Chondrocyte (in vitro differentiated cells): Measurements from ENCODE around the gene AKT3. TPM values are rescaled to one million over a fixed set of nuclear protein-coding genes. Genes with fewer than 3 reads are reported as not detected.

Source experiments
- DNase-seq: peaks from one replicate; pipeline ENCODE4 v3.0.0; 2021; ENCODE audit warnings: mixed read lengths, low spot score
- H3K27ac Mint-ChIP-seq: one replicate; pipeline ENCODE4 v1.8.0; 2021; ENCODE audit warnings: mild to moderate bottlenecking, moderate library complexity, mixed read lengths; ENCODE audit not compliant: unreplicated experiment
- H3K27me3 Mint-ChIP-seq: 2 replicates; pipeline ENCODE4 v1.8.0; 2021; ENCODE audit warnings: low read depth, mixed read lengths
- H3K36me3 Mint-ChIP-seq: 2 replicates; pipeline ENCODE4 v1.8.0; 2021; ENCODE audit warnings: low read depth, mixed read lengths
- H3K4me1 Mint-ChIP-seq: 2 replicates; pipeline ENCODE4 v1.8.0; 2021; ENCODE audit warnings: low read depth, mild to moderate bottlenecking, mixed read lengths
- H3K4me3 Mint-ChIP-seq: one replicate; pipeline ENCODE4 v1.8.0; 2021; ENCODE audit warnings: mild to moderate bottlenecking, moderate library complexity, mixed read lengths; ENCODE audit not compliant: unreplicated experiment
- H3K9me3 Mint-ChIP-seq: 2 replicates; pipeline ENCODE4 v1.8.0; 2021; ENCODE audit warnings: low read depth, mixed read lengths
- total RNA-seq: library from RNA; stranded (reverse); gene quantifications from 3 replicates; pipeline ENCODE4 v1.2.1, GENCODE V29; 2021
- TF ChIP-seq, protein P1 (sequence below): fragments of 200-600 bp; sonication (generic); IDR thresholded peaks from 2 replicates; pipeline ENCODE4 v1.5.0; 2021; ENCODE audit warnings: antibody characterized with exemption, mild to moderate bottlenecking, moderate library complexity

The AKT3 gene
- total RNA-seq, 1 donor from 2014 or later, result 111 TPM

DNA sequence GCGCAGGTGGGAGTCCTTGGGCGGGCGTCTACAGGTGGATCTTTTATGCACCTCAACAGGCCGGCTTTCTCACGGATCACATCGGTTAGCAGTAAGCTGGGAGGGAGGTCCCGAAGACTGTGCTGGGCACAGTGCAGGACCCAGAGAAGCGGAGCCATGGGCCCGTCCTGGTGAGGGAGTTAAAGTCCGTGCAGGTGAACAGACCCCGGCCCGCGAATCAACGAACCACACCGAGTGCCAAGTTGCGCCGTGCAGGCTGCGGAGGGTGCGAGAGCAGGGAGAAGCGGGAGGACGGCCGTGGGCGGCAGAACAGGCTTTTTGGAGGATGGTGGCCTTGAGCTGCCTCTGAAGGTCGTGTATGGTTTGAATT lies 360.9 kb downstream of the AKT3 start:
- H3K9me3 Mint-ChIP-seq, result no peaks in the 10 kb centered on the region
- no peak overlapping the region for H3K4me3 Mint-ChIP-seq
- no peak for DNase-seq
- peaks cover 2% of the 10 kb centered on the region for H3K4me1 Mint-ChIP-seq
- no peak overlapping the region for H3K27ac Mint-ChIP-seq
- H3K27me3 Mint-ChIP-seq, result no peaks in the 10 kb centered on the region
- TF ChIP-seq, protein P1, sequence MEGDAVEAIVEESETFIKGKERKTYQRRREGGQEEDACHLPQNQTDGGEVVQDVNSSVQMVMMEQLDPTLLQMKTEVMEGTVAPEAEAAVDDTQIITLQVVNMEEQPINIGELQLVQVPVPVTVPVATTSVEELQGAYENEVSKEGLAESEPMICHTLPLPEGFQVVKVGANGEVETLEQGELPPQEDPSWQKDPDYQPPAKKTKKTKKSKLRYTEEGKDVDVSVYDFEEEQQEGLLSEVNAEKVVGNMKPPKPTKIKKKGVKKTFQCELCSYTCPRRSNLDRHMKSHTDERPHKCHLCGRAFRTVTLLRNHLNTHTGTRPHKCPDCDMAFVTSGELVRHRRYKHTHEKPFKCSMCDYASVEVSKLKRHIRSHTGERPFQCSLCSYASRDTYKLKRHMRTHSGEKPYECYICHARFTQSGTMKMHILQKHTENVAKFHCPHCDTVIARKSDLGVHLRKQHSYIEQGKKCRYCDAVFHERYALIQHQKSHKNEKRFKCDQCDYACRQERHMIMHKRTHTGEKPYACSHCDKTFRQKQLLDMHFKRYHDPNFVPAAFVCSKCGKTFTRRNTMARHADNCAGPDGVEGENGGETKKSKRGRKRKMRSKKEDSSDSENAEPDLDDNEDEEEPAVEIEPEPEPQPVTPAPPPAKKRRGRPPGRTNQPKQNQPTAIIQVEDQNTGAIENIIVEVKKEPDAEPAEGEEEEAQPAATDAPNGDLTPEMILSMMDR, result no peak
- peaks cover 1% of the 10 kb centered on the region for H3K36me3 Mint-ChIP-seq

DNA sequence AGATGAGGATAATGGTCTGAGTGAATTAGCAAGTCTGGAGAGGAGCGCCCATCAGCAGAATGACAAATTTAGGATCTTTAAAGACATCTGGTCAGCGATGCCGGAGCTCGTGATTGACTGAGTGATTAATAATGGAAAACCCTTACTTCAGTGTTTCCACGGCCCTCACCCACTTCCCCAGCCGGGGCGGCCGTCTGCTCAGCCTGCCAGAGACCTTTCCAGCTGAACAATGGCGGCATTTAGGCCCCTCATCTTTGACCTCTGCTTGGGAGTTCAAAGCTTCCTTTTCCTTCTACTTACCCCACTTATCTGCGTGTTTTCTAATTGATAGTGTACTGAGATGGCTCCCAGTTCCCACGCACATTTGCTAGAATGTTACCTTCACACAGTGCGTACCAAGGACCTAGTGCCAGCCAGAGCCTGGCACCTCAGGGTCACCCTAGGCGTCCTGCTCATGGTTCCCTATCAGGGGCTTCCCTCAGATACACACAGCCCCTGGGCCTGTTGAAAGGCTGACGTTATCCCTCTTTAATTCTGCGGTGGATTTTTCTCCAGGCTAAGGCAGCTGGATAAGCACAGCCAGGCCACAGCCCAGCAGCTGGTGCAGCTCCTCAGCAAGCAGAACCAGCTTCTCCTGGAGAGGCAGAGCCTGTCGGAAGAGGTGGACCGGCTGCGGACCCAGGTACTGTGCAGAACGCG lies 361.4 kb downstream of the AKT3 start:
- Mint-ChIP-seq H3K4me3 (no peak overlapping the region), H3K27me3 (no peaks in the 10 kb centered on the region), H3K27ac (no peak overlapping the region), H3K9me3 (no peaks in the 10 kb centered on the region), H3K4me1 (peaks cover 5% of the 10 kb centered on the region), H3K36me3 (peaks cover 1% of the 10 kb centered on the region)
- TF ChIP-seq, protein P1, result no peak
- no peak for DNase-seq

DNA sequence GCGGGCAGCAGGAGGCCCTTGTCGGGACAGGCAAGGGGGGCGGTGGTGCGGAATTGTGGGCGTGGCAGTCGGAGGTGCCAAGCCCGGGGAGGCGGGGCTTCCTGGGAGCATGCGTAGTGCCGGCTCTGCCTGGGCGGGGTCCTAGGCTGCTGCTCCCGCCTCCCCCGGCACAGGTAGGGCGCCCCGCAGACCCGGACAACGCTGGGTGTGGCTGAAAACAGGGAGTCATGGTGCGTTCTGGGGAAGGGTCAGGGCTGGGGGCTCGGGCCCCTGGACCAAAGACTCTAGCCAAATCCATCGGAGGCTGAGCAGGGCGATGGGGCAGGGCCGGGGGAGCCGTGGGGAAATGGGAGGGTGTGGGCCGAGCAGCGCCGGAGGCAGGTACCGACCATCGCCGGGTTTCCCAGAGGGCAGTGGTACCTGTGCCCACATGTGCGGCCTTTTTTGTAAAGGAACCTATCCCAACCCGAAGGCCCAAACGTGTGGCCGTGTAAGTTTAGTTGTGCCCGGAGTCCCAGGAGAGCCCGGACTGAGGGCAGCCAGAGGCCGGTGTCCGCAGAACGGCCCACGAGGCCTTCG lies 362.3 kb downstream of the AKT3 start:
- TF ChIP-seq, protein P1, result no peak
- Mint-ChIP-seq H3K27me3 (no peaks in the 10 kb centered on the region), H3K27ac (no peak overlapping the region), H3K36me3 (peaks cover 1% of the 10 kb centered on the region), H3K4me1 (peaks cover 10% of the 10 kb centered on the region), H3K9me3 (no peaks in the 10 kb centered on the region), H3K4me3 (no peak overlapping the region)
- DNase-seq, result no peak

DNA sequence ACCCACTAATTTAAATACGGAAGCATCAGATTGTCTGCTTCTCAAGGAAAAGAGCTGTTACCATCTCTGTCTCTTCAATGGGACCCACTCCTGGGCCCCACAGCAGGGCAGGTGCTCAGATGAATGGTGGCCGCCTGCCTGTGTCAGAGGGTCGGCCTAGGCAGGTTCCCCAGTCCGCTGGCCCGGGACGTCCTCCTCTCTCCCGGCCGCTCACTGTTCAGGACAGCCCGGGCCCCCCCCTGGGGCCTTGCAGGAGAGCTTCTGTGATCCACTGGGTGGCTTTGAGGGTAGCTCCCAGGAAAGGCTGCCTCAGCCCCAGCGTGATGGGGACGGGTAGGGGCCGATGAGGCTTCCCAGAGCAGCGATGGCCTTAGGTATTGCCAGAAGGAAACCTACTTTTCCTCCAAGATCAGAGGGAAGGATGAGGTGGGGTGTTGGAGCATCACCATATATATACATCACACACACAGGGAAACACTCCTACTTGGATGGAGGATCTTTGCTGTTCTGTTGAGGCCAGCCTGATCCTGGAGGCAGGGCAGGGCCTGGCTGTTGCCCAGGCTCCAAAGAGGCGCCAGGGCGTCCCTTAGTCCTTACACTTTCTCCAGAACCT lies 362.9 kb downstream of the AKT3 start:
- TF ChIP-seq, protein P1, result no peak
- Mint-ChIP-seq H3K4me3 (no peak overlapping the region), H3K36me3 (peaks cover 1% of the 10 kb centered on the region), H3K9me3 (no peaks in the 10 kb centered on the region), H3K27me3 (no peaks in the 10 kb centered on the region), H3K4me1 (peaks cover 15% of the 10 kb centered on the region), H3K27ac (no peak overlapping the region)
- DNase-seq, result no peak

DNA sequence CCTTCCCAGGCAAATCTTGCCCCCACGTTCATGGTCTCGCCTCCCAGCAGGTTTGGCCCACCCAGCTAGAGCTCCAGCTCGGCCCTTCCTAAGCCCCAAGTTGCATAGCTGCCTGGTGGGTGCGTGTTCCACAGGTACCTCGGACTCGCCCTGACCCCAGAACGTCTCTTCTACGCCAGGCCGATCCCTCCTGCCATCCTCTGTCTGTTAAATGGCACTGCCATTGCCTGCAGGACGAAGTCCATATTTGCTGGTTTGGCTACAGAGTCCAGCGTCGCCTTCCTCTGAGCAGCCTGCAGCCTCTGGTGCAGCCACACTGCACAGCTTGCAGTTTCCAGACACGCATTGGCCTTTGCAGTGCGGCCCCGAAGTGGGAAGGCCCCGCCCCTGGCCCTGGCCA lies 366.1 kb downstream of the AKT3 start:
- Mint-ChIP-seq H3K36me3 (no peaks in the 10 kb centered on the region), H3K4me1 (peaks cover 25% of the 10 kb centered on the region), H3K27me3 (no peaks in the 10 kb centered on the region), H3K4me3 (peak overlapping the region; percentile 58), H3K9me3 (peaks cover 6% of the 10 kb centered on the region), H3K27ac (no peak overlapping the region)
- TF ChIP-seq, protein P1, result no peak
- DNase-seq, result no peak
